IPS DF 6.9 (cell line): Measurements from ENCODE around the gene C3orf38.
"Not testable (repeated sequence)": the region's sequence is repeated elsewhere in the genome, so short reads cannot be mapped to it uniquely, and the experiment has no call there.

Experiments used
- DNase-seq: peaks from one replicate; pipeline ENCODE4 v3.0.0-alpha.2; 2013; ENCODE audit warnings: low read depth, low spot score
- H3K27ac ChIP-seq: one replicate; pipeline ENCODE4 v1.5.1; 2013; ENCODE audit warnings: low read length, control low read depth
- H3K27me3 ChIP-seq: 2 replicates; pipeline ENCODE4 v1.6.1; 2013; ENCODE audit warnings: mild to moderate bottlenecking, low read length; ENCODE audit not compliant: control insufficient read depth, insufficient read depth
- H3K36me3 ChIP-seq: 2 replicates; pipeline ENCODE4 v1.6.1; 2013; ENCODE audit warnings: low read length; ENCODE audit not compliant: control insufficient read depth, insufficient read depth
- H3K4me1 ChIP-seq: 2 replicates; pipeline ENCODE4 v1.6.1; 2013; ENCODE audit warnings: low read length; ENCODE audit not compliant: control insufficient read depth, insufficient read depth
- H3K4me3 ChIP-seq: 2 replicates; pipeline ENCODE4 v1.5.1; 2013; ENCODE audit warnings: mild to moderate bottlenecking, low read length
- H3K9me3 ChIP-seq: 2 replicates; pipeline ENCODE4 v1.6.1; 2013; ENCODE audit warnings: low read length, inconsistent platforms; ENCODE audit not compliant: control insufficient read depth, insufficient read depth
- WGBS: extraction: QIAGEN DNeasy Blood & Tissue Kit; methylation state at CpG from one replicate; pipeline ENCODE4 v1.1.7; 2013; ENCODE audit warnings: mixed read lengths, missing lambda C conversion rate; ENCODE audit not compliant: insufficient read length, insufficient coverage; 5-methylcytosine and 5-hydroxymethylcytosine counted together

The C3orf38 gene

GRCh38 chr3:88149509-88150362 lies at the start of gene C3orf38:
TSS of gene C3orf38 (plus strand) at chr3:88149959. CDS start at chr3:88150053, 94 bp downstream.
- 0 out of 2 replicates have a peak, but pooled peaks cover 1% of the 10 kb centered on the region for H3K4me1 ChIP-seq
- H3K4me3 ChIP-seq: peak within 1 kb of the TSS; percentile 99
- H3K27ac ChIP-seq: no peak within 1 kb of the TSS
- WGBS: no CpG with 5 or more reads among the region's 57 CpGs
- peaks cover 3% of the 10 kb centered on the region; the same call in 1 of the 2 replicates for H3K36me3 ChIP-seq
- peak; percentile 74 for DNase-seq
- H3K27me3 ChIP-seq: no peaks in the 10 kb centered on the region
- no peaks in the 10 kb centered on the region for H3K9me3 ChIP-seq

- H3K27me3 ChIP-seq: no peaks in the 10 kb centered on the region
- H3K4me3 ChIP-seq: no peak overlapping the region
- H3K36me3 ChIP-seq: no peaks in the 10 kb centered on the region
- no peaks in the 10 kb centered on the region for H3K4me1 ChIP-seq
- H3K9me3 ChIP-seq: no peaks in the 10 kb centered on the region
- H3K27ac ChIP-seq: no peak overlapping the region
- no peak for DNase-seq
- WGBS: no CpG with 5 or more reads among the region's 1 CpG
Observed at GRCh38 chr3:88101142-88101541, 48.6 kb upstream of the C3orf38 start.

- H3K27ac ChIP-seq: no peak overlapping the region
- H3K27me3 ChIP-seq: no peaks in the 10 kb centered on the region
- no peaks in the 10 kb centered on the region for H3K36me3 ChIP-seq
- DNase-seq: no peak
- H3K4me1 ChIP-seq: no peaks in the 10 kb centered on the region
- no peak overlapping the region for H3K4me3 ChIP-seq
- no peaks in the 10 kb centered on the region for H3K9me3 ChIP-seq
Observed at GRCh38 chr3:88105325-88105724, 44.4 kb upstream of the C3orf38 start.

- Histone ChIP-seq H3K9me3 (no peaks in the 10 kb centered on the region), H3K4me1 (no peaks in the 10 kb centered on the region), H3K27ac (no peak overlapping the region), H3K4me3 (no peak overlapping the region), H3K36me3 (no peaks in the 10 kb centered on the region), H3K27me3 (no peaks in the 10 kb centered on the region)
- no peak for DNase-seq
- no CpG with 5 or more reads among the region's 1 CpG for WGBS
Observed at GRCh38 chr3:88112289-88112688, 37.5 kb upstream of the C3orf38 start.

GRCh38 chr3:88113311-88114162 lies 36.2 kb upstream of the C3orf38 start:
- H3K27ac ChIP-seq: no peak overlapping the region
- H3K36me3 ChIP-seq: no peaks in the 10 kb centered on the region

GRCh38 chr3:88114878-88115549 lies 34.7 kb upstream of the C3orf38 start:
- no CpG with 5 or more reads among the region's 3 CpGs for WGBS
- no peak for DNase-seq
- H3K36me3 ChIP-seq: no peaks in the 10 kb centered on the region

More at GRCh38 chr3:88113311-88114162, 36.2 kb upstream of the C3orf38 start:
- no peaks in the 10 kb centered on the region for H3K27me3 ChIP-seq
- no CpG with 5 or more reads among the region's 5 CpGs for WGBS
- H3K9me3 ChIP-seq: no peaks in the 10 kb centered on the region
- H3K4me1 ChIP-seq: no peaks in the 10 kb centered on the region
- peak; percentile 43 for DNase-seq
- no peak overlapping the region for H3K4me3 ChIP-seq

DNA sequence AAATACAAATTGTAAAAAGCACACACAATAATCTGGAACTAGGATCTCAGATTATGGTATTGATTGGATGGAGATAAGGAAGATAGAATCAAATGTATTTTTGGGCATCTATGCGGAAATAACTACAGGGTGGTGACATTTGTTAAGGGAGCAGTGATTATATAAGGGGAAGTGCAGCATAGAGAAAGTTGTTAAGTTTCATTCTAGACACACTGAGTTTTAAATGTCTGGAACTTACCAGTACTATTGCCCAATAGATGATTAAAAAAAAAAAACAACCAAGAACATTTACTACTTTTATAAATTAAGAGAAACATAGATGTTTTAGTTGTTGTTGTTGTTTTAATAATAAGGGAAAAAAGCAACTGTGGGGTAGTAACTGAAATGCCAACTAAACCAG lies 32.1 kb upstream of the C3orf38 start:
- no peaks in the 10 kb centered on the region for H3K27me3 ChIP-seq
- no peaks in the 10 kb centered on the region for H3K4me1 ChIP-seq
- WGBS: no CpG with 5 or more reads among the region's 1 CpG
- H3K9me3 ChIP-seq: no peaks in the 10 kb centered on the region
- no peak overlapping the region for H3K27ac ChIP-seq
- no peak overlapping the region for H3K4me3 ChIP-seq
- no peaks in the 10 kb centered on the region for H3K36me3 ChIP-seq
- no peak for DNase-seq

More at GRCh38 chr3:88114878-88115549, 34.7 kb upstream of the C3orf38 start:
- Histone ChIP-seq H3K27ac (no peak overlapping the region), H3K9me3 (no peaks in the 10 kb centered on the region), H3K4me3 (no peak overlapping the region), H3K27me3 (no peaks in the 10 kb centered on the region), H3K4me1 (no peaks in the 10 kb centered on the region)

GRCh38 chr3:88118603-88119002 lies 31.2 kb upstream of the C3orf38 start:
- H3K36me3 ChIP-seq, H3K4me3 ChIP-seq, DNase-seq, H3K9me3 ChIP-seq, H3K27ac ChIP-seq, H3K27me3 ChIP-seq, H3K4me1 ChIP-seq: not testable (repeated sequence)
- WGBS: no CpG with 5 or more reads among the region's 2 CpGs

DNA sequence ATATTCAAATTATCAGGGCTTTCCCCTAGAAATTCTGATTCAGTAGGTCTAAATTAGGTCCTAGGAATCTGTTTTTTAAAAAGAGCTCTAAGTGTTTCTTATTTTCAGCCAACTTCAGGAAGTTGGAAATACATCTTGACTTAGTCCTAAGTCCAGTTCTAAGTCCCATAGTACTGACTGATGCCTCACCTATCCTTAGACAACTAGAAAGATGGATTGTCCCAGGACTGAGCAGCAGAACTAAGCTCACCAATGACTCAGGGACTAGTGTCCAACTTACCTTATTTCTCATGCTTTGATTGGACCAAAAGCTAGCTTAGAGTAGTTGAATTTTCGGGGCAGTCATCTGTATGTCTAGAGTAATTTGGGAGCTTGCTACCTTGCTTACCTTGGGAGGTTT lies 26.2 kb upstream of the C3orf38 start:
- DNase-seq: no peak
- no CpG with 5 or more reads among the region's 1 CpG for WGBS

GRCh38 chr3:88131695-88132094 lies 18.1 kb upstream of the C3orf38 start:
- H3K36me3 ChIP-seq: no peaks in the 10 kb centered on the region
- no peaks in the 10 kb centered on the region for H3K27me3 ChIP-seq
- WGBS: no CpG with 5 or more reads among the region's 1 CpG
- no peak overlapping the region for H3K27ac ChIP-seq
- no peaks in the 10 kb centered on the region for H3K9me3 ChIP-seq
- DNase-seq: no peak
- no peaks in the 10 kb centered on the region for H3K4me1 ChIP-seq
- no peak overlapping the region for H3K4me3 ChIP-seq

More for the DNA sequence above, 26.2 kb upstream of the C3orf38 start:
- no peaks in the 10 kb centered on the region for H3K36me3 ChIP-seq
- no peak overlapping the region for H3K4me3 ChIP-seq
- H3K9me3 ChIP-seq: no peaks in the 10 kb centered on the region
- no peaks in the 10 kb centered on the region for H3K4me1 ChIP-seq
- H3K27me3 ChIP-seq: no peaks in the 10 kb centered on the region
- no peak overlapping the region for H3K27ac ChIP-seq
